Right renal pelvis (tissue), 4 donors: ENCODE results near the gene ILK. TPM values are rescaled to one million over a fixed set of nuclear protein-coding genes. Genes with fewer than 3 reads are reported as not detected.

Experiments
- DNase-seq, 4 donors: peaks; one replicate each; pipeline ENCODE4 v3.0.0-alpha.2; 2013; ENCODE audit warnings: low read depth in 4 of 4, low spot score in 3 of 4, missing footprints in 1 of 4
- polyA plus RNA-seq, 4 donors: library from polyadenylated mRNA; unstranded; fragments of 120-200 nt; gene quantifications; one replicate each; pipeline ENCODE4 v1.2.1, GENCODE V29; 2013; ENCODE audit not compliant: insufficient read length in 4 of 4

ILK gene
- polyA plus RNA-seq, 4 donors: 153 to 162 (median 160) TPM

DNA sequence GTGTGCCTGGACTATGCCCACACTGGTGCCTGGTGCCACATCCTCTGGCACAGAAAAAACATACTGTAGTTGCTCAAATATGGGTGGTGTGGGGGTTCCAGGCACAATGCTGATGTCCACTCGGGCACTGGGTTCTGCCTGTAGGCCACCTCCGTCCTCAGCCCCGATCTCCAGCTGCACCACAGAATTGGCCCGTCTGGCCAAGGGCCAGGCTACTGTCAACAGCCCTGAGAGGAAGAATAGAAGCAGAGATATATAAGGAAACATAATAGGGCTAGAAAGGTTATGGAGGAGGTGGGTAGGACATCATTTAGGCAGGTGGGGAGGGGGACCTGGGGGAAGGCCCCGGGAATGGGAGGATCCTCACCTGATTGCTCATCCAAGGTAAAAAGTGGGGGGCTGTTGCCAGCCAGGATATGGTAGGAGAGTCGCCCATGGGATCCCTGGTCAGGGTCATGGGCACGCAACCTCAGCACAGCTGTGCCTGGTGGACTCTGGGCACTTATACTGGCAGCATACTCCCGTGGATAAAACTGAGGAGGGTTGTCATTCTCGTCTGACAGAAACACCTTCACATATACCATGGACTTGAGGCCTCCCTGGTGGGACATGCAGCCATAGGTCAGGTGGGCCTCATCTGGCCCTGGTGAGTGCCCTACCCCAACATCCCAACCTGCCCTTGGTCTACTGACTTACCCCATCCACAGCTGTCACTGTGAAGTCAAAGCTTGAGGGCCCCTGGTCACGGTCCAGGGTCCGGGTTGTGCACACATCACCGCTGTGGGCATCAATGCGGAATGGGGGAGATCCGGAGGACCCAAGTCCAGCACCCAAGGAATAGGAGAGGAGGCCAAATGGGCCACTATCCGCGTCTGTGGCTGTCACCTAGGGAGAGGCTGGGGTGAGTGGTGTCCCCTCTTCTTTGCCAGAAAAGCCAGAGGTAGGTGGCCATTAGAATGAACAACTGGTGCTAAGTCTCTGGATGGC, 30.1 kb downstream of the ILK start:
- DNase-seq: no peak

- DNase-seq: no peak
Measured at GRCh38 chr11:6634534-6634933, 31.0 kb downstream of the ILK start.

DNA sequence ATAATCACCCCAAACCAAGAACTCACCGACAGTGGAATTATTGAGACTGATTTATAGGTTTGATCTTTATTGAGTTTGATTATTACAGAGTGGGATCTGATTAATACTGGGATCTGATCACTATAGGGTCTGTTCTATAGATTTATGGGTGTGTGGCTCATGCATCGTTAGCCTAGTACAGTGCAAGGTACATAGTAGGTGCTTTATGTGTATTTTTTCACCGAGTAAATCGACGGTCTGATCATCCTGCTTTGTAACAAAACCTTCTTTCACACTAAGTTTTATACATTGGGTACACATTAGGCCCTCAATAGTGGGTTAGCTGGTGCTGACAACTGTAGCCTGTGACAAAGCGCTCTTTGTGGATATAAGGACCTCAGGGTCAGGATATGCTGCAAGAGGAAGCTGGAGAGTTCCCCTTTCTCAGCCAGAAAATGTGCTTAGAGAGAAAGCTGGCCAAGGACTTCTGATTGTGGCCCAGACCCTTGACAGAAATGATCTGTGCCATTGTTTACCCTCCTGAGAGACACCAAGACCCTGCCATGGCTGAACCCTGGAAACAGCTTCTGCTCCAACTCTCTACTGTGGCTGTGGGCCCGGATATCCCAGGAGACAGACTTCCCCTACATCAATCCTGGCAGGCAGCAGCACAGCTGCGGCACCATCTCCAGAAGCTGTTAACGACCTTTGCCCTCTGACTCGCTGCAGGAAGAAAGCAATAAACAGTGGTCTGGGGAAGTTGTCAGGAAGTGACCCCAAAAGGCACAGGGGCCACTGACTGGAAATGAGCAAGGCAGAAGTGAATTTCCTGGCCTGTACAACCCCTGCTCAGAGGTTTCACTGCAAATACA, 31.7 kb downstream of the ILK start:
- no peak for DNase-seq

DNA sequence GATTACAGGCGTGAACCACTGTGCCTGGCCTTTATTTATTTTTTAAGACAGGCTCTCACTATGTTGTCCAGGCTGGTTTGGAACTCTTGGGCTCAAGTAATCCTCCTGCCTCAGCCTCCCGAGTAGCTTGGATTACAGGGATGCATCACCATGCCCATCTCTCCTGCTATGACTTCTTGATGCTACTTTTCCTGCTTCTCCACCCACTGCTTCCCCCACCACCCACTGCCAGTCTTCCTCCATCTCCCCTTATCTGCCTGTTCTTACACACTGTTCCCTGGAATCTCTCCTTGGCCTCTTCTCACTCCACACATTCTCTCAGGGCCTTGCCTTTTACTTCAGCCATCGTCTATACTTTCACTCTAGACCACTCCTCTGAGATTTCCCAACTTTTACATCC, 32.9 kb downstream of the ILK start:
- DNase-seq: no peak

DNA sequence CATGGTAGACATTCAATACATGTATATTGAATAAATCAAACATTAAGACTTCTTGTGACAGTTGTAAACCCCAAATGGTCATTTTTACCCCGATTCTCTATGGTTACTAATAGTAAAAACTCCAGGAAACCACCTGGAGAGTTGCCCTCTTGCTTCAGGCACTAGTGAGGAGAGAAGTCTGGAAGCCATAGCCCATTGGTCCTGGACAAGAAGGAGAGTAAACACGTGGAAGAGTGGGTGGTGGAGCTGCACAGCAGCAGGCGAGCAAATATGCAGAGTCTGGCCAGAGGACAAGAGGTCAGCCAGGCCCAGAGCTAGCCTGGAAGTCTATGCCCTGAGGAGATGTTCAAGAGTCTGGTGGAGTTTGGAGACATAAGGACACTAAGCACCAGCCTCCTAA, 34.3 kb downstream of the ILK start:
- DNase-seq: no peak

GRCh38 chr11:6638429-6638828, 34.9 kb downstream of the ILK start:
- no peak for DNase-seq

DNA sequence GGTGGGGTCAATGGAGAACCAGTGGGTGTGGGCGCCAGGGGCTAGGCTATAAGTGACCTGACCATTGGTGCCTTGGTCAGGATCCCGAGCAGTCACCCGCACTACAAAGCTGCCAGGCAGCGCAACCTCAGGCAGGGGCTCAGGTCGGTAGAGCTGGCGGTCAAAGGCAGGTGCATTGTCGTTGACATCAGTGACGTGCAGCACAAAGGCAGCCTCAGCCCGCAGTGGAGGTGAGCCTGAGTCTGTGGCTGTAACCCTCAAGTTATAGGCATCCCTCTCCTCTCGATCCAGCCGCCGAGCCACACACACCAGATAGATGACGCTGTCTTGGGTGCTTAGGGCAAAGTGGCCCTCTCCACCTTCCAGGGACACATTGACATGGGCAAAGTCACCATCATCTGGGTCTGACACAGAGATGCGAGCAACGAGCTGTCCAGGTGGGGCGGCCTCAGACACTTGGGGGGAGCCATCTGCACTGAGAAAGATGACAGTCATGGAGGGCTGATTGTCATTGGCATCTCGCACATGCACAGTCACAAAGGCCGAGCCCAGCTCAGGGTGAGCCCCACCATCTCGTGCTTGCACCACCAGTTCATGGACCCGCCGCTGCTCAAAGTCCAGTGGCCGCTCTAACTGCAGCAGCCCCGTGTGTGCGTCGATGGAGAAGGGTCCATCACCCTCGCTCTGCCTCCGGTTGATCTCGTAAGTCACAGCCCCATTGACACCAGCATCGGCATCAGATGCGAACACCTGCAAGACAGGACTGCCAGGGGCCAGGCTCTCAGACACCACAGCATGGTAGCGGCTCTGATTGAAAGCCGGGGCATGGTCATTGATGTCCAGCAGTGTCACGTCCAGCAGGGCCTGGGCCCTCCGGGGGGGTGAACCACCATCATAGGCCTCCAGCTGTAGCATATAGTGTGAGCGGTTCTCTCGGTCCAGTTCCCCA, 36.7 kb downstream of the ILK start:
- no peak for DNase-seq

GRCh38 chr11:6640985-6641701, 37.6 kb downstream of the ILK start:
- DNase-seq: no peak

- DNase-seq: no peak
Measured at GRCh38 chr11:6642957-6643356, 39.4 kb downstream of the ILK start.

GRCh38 chr11:6646071-6646470, 42.5 kb downstream of the ILK start:
- DNase-seq: no peak

- DNase-seq: peak in 3 of 4 donors; percentile 52 to 70 (median 61)
Measured at GRCh38 chr11:6646576-6646917, 43.0 kb downstream of the ILK start.

DNA sequence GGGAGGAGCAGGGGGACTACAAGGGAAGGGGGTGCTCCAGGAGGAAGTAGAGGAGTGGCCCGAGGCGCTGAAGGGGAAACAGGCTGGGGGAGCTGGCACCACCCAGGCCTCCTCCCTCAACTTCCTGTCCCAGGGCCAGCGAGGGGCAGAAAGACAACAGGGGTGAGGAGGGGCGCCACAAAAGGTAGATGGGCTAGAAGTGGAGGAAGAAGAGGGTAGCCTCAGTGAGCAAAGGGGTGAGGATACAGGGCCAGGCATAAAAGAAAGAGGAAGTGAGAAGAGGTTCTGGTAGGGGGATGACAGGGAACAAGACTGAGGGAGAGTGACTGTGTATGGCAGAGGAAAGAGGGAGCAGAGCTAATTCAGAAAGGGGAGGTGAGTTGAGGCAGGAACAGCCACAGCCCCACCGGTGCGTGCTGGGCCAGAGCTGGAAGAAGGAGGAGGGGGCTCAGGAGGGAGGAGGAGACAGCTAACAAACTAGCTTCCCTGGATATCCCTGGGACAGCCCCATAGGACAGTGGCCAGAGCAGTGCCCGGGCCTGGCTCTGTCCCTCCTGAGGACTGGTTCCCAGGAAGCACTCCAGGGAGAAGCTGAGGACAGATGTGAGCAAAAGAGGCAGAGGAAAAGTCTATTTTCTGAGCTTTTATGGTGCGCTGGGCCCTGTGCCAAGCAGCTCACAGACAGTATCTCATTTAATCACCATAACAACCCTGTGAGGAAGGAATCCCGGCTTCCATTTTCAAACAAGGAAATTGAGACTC, 43.5 kb downstream of the ILK start:
- DNase-seq: no peak

DNA sequence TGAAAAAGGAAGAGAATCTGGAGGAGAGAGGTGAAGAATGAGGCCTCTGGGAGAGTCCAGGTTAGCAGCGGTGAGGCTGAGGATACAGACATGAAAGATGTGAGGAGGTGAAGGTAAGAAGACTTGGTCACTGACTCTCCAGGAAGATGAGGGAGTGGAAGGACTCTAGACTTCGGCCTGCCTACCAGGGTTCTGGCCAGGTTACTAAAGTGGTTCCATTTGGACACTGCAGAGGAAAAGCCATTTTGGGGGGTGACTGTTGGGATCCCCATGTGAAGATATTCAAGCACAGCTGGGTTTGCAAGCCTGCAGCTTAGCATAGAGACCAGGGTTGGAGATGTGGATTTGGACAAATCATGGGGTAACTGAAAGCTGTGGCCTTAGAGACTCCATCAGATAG, 44.3 kb downstream of the ILK start:
- DNase-seq: no peak

- DNase-seq: no peak
Measured at GRCh38 chr11:6648501-6648900, 44.9 kb downstream of the ILK start.

DNA sequence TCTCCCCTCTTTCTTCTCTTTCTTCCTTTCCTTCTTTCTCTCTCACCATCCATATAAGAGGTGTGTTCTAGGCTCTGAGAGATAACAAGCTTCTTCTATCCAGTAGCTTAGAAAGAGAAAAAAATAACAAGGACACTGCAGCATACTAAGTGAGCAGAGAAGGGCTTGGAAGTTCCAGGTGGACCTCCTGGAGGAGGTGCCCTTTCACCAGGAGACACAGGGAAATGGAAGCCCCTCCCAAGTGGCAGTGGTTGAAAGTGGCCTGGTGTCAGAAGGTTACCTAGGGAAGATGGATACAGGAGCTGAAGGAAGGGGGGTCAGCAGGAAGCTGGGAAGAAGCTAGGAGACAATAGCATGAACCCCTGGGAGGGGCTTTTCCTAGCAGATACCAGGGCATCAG, 46.5 kb downstream of the ILK start:
- DNase-seq: no peak

DNA sequence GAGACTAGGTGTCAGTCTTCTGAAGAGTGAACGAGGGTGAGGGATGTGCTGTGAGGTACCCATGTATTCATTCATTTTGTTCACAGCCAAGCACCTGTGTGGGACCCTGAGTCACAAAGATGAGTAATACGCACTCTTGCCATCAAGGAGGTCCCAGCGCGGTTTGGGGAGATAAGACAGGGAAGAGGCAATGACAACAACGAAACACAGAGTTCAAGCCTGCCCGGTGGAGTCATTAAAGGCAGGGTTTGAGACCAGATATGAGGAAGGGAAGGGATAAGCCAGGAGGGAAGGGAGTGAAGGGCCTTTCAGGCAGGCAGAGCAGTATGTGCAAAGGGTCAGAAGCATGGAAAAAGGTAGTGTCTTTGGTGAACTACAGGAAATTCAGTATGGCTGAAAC, 47.4 kb downstream of the ILK start:
- DNase-seq: no peak

DNA sequence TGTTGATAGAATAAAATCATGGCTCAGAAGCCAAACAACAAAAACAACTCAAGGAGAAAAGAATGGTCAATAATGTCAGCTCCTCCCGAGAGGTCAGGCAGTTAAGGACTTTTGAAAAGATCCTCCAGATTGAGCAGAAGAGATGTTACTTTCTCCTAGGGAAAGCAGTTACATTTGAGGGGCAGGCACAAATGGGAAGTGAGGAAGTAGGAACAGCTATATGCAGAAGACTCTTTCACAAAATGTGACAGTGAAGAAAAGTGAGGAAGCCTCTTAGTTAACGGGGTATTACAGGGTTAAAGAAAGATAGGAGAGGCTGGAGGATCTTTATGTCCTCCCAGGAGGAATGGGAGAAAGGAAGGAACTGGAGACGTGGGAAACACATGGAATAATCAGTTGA, 48.6 kb downstream of the ILK start:
- no peak for DNase-seq

DNA sequence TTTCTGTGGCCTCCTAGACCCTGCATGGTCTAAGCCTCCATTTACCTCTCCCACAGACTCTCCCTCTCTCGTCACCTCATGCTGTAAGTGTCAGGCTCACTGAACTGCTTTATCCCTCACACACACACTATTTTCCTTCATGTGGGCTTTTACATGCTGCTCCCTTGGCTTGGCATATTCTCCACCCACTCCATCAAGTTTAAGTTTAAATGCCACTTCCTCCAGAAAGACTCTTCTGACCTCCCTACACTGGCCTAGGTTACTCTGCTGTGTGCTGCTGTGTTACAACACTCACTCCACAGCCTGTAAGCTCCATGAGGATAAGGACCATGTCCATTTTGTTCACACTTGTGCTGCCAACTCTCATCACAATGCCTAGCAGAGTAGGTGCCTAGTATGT, 49.5 kb downstream of the ILK start:
- no peak for DNase-seq

DNA sequence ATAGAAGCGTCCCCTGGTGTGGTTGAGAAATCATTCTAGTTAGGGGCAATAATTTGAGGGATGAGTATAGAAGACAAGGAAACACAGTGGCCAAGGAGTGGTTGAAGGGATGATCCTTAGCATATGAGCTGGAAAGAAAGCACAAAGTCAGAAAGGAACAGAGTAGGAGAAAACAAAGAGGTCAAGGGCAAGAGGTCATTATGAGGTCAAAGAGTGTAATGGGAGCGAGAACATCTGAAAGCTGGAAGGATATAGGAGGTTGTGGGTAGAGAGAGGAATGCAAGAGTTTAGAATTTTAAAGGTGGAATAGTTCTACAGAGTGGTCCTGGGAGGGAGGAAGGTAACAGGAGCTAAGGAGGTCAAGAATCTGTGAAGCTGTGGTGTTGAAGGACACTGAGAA, 50.1 kb downstream of the ILK start:
- DNase-seq: no peak
